CD4-positive, alpha-beta T cell (primary cell): ENCODE results near the gene EPS15. TPM values are rescaled to one million over a fixed set of nuclear protein-coding genes. Genes with fewer than 3 reads are reported as not detected.

Experiments
- ATAC-seq: fragments of 200-7000 bp; cut with Tn5 transposase; one replicate; pipeline ENCODE4 v1.10.0; 2022; ENCODE audit warnings: mild to moderate bottlenecking; ENCODE audit not compliant: poor library complexity
- CTCF ChIA-PET: fragments of 350-600 bp; sonication (Branson Sonifier 250); formaldehyde crosslinking; loops from one replicate; lab custom pipeline; 2021; ENCODE audit warnings: antibody characterized with exemption, inconsistent platforms; lab: Charles Lee
- POLR2A ChIA-PET: fragments of 350-600 bp; sonication (Branson Sonifier 250); formaldehyde crosslinking; loops from one replicate; lab custom pipeline; 2021; ENCODE audit warnings: antibody characterized with exemption, inconsistent platforms; lab: Charles Lee
- DNase-seq, 14 experiments: peaks; one replicate each; pipeline ENCODE4 v3.0.0-alpha.2; 2013 to 2020; ENCODE audit warnings: mixed read lengths in 2 of 14
- H3K27ac ChIP-seq, 2 donors: one replicate each; pipeline versions ENCODE4 v1.5.1 to v1.7.0; 2013; ENCODE audit warnings: low read length in 2 of 2, low read depth in 1 of 2, mild to moderate bottlenecking in 1 of 2
- H3K27me3 ChIP-seq, 2 experiments: 1 replicate in 1 of 2; 2 replicates in 1 of 2; pipeline versions ENCODE4 v1.6.1 to v1.7.0; 2013; ENCODE audit warnings: low read length in 2 of 2, control low read depth in 1 of 2, mild to moderate bottlenecking in 1 of 2, moderate library complexity in 1 of 2; ENCODE audit not compliant: insufficient read depth in 2 of 2, control insufficient read depth in 1 of 2
- H3K36me3 ChIP-seq: one replicate; pipeline ENCODE4 v1.6.1; 2013; ENCODE audit warnings: low read length, control low read depth; ENCODE audit not compliant: insufficient read depth
- H3K4me1 ChIP-seq: one replicate; pipeline ENCODE4 v1.6.1; 2013; ENCODE audit warnings: low read length, control low read depth; ENCODE audit not compliant: insufficient read depth
- H3K4me3 ChIP-seq: one replicate; pipeline ENCODE4 v1.5.1; 2013; ENCODE audit warnings: mild to moderate bottlenecking, low read length, moderate library complexity
- H3K9me3 ChIP-seq, 2 experiments: 1 replicate in 1 of 2; 2 replicates in 1 of 2; pipeline versions ENCODE4 v1.6.1 to v1.7.0; 2013; ENCODE audit warnings: low read length in 2 of 2, mild to moderate bottlenecking in 2 of 2, control low read depth in 1 of 2, moderate library complexity in 1 of 2; ENCODE audit not compliant: control insufficient read depth in 1 of 2, insufficient read depth in 1 of 2
- H3K27ac Mint-ChIP-seq: one replicate; pipeline ENCODE4 v1.8.0; 2020; ENCODE audit warnings: mixed read lengths
- H3K27me3 Mint-ChIP-seq: one replicate; pipeline ENCODE4 v1.8.0; 2021; ENCODE audit warnings: mixed read lengths
- H3K36me3 Mint-ChIP-seq: one replicate; pipeline ENCODE4 v1.8.0; 2021; ENCODE audit warnings: low read depth, mixed read lengths
- H3K4me1 Mint-ChIP-seq: one replicate; pipeline ENCODE4 v1.8.0; 2021; ENCODE audit warnings: low read depth, mixed read lengths
- H3K4me3 Mint-ChIP-seq: one replicate; pipeline ENCODE4 v1.8.0; 2020; ENCODE audit warnings: mild to moderate bottlenecking, mixed read lengths
- H3K9me3 Mint-ChIP-seq: one replicate; pipeline ENCODE4 v1.8.0; 2020; ENCODE audit warnings: mixed read lengths
- CTCF ChIP-seq: fragments of 200-600 bp; IDR thresholded peaks from one replicate; pipeline ENCODE4 v1.8.0; 2022; ENCODE audit warnings: antibody characterized with exemption, mild to moderate bottlenecking
- intact Hi-C, 2 experiments: fragments of 100-400 bp; cut with DNase I in 1 of 2; cut with micrococcal nuclease in 1 of 2; formaldehyde crosslinking; loops; one replicate each; pipeline versions ENCODE4 v1.15.1 to v1.9.0; 2023 to 2025; cut with DNase I, micrococcal nuclease
- total RNA-seq, 174 experiments: library from RNA in 2 of 174; stranded (reverse) in 2 of 174; gene quantifications; one replicate each; pipeline ENCODE4 v1.2.3 and lab custom pipeline; 2021 to 2026

The EPS15 gene
- total RNA-seq, 2 experiments from 2014 or later = 44.5 to 47.9 TPM

DNA sequence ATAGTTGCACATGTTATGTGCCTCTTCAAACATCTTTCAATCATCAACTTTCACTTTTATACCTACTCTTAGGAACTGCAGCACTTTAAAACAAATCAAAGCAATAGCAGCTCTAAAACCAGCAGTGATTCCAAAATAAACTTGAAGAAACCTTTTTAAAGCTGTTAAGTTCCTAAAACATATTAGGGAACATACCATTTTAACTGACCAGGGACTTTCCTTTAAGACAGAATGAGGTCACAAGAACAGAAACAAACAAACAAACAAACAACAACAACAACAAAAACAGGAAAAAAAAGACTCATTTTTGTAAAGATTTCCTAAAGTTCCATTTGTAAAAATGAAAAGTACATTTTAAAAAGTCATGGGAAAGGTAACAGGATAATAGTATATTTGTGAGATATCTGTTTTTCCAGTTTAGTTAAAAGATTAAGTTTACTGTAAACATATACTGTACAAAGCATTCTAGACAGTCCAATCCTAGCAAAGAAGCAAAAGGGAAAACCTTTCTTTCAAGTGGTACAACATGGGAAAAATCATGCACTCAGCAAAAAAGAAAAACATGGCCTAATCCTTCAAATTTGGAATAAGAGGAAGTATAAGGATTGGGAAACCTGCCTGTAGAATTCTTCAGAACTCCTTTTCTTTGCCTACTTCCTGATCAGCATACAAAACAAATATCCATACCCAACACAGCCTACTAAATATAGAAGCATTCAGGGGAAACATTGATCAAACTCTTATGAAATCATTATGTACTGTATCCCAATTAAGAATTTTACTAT lies 45.5 kb downstream of the EPS15 start:
- ATAC-seq (no peak), DNase-seq (no peak)
- Mint-ChIP-seq H3K27me3 (no peaks in the 10 kb centered on the region), H3K27ac (peak overlapping the region; percentile 55), H3K9me3 (no peaks in the 10 kb centered on the region), H3K4me1 (peaks cover 20% of the 10 kb centered on the region), H3K36me3 (peaks cover 53% of the 10 kb centered on the region), H3K4me3 (no peak overlapping the region)
- intact Hi-C loops = no loop called here
- ChIA-PET CTCF (interaction anchor here (1.0 kb wide), 1 partner anchor 14 kb away, joined by 3 read pairs; no protein-coding TSS in a partner anchor), POLR2A (interaction anchor here (0.7 kb wide), 1 partner anchor 43 kb away, joined by 3 read pairs; no protein-coding TSS in a partner anchor)
- no peak for TF ChIP-seq CTCF
- Histone ChIP-seq H3K27me3 (no peaks in the 10 kb centered on the region), H3K27ac (no peak overlapping the region), H3K4me3 (no peak overlapping the region), H3K4me1 (no peaks in the 10 kb centered on the region), H3K9me3 (no peaks in the 10 kb centered on the region), H3K36me3 (peaks cover 36% of the 10 kb centered on the region)

GRCh38 chr1:51472359-51472758 lies 46.7 kb downstream of the EPS15 start:
- H3K27ac ChIP-seq = no peak overlapping the region
- H3K27me3 ChIP-seq = no peaks in the 10 kb centered on the region
- H3K36me3 Mint-ChIP-seq = peaks cover 60% of the 10 kb centered on the region
- intact Hi-C loops = no loop called here
- no peaks in the 10 kb centered on the region for H3K9me3 Mint-ChIP-seq
- peaks cover 20% of the 10 kb centered on the region for H3K4me1 Mint-ChIP-seq
- H3K4me3 ChIP-seq = no peak overlapping the region
- no peak for DNase-seq
- no peaks in the 10 kb centered on the region for H3K27me3 Mint-ChIP-seq
- H3K4me3 Mint-ChIP-seq = no peak overlapping the region
- no peak for ATAC-seq
- peak overlapping the region; percentile 55 for H3K27ac Mint-ChIP-seq
- ChIA-PET CTCF (interaction anchor here (1.0 kb wide), 1 partner anchor 15 kb away, joined by 3 read pairs; no protein-coding TSS in a partner anchor), POLR2A (no interaction called here)
- peaks cover 39% of the 10 kb centered on the region for H3K36me3 ChIP-seq
- no peaks in the 10 kb centered on the region for H3K9me3 ChIP-seq
- H3K4me1 ChIP-seq = no peaks in the 10 kb centered on the region
- no peak for TF ChIP-seq CTCF

- DNase-seq (no peak), ATAC-seq (no peak)
- H3K27me3 Mint-ChIP-seq = no peaks in the 10 kb centered on the region
- CTCF ChIA-PET = no interaction called here
- intact Hi-C loops = loop anchor here in 1 of 2 experiments (10.0 kb wide), 1 partner anchor 45 kb away; the partner anchor contains the start of gene EPS15
- peaks cover 75% of the 10 kb centered on the region for H3K36me3 Mint-ChIP-seq
- no peak overlapping the region for H3K4me3 ChIP-seq
- no peaks in the 10 kb centered on the region for H3K4me1 ChIP-seq
- no peak overlapping the region for H3K27ac ChIP-seq
- no peaks in the 10 kb centered on the region for H3K27me3 ChIP-seq
- no peaks in the 10 kb centered on the region for H3K9me3 Mint-ChIP-seq
- peaks cover 55% of the 10 kb centered on the region for H3K36me3 ChIP-seq
- no peak for TF ChIP-seq CTCF
- no peak overlapping the region for H3K4me3 Mint-ChIP-seq
- no peaks in the 10 kb centered on the region for H3K9me3 ChIP-seq
- no peak overlapping the region for H3K27ac Mint-ChIP-seq
- POLR2A ChIA-PET = no interaction called here
- H3K4me1 Mint-ChIP-seq = peaks cover 20% of the 10 kb centered on the region
These were observed 49.5 kb downstream of the EPS15 start for GRCh38 chr1:51469518-51469917.
